ENCODE results near the gene LITAFD. TPM values are rescaled to one million over a fixed set of nuclear protein-coding genes. Genes with fewer than 3 reads are reported as not detected.

The LITAFD gene
- polyA plus RNA-seq, 1 experiment = not detected

DNA sequence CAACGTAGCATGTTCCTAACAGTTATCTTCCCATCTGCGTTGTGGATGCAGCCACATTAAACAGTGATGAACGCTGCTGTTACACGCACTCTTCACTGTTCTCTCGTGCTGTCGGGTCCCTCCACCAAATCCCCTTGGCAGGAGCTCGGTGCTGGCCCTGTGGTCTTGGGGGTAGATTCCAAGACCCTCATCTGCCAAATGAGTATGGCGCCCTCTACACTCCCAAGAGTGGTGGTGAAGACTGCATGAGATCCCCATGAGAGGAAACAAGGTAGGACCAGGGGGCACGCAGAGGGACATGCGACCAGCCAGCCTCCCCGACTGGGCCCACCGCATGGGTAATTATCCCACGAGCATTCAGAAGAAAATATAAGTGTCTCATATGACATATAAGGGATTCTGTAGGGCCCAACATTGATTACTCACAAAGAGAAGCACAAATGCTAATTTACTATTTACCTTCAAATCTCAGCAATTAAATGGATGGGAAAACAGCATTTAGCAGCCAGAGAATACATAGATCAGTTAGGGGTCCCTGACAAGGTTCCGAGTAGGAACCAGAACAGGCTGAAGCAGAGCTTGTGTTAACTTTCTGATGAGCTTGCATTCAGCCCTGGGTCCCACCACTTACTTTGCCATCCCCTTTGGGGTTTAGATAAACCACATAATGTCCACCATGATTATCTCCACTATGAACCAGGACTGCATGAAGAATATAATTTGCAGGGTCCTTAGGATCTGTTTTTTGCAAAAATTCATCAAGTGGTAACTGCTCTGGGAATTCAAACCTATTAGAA is 23.8 kb downstream of the LITAFD start:
- Histone ChIP-seq H3K27me3 (ENCODE audit: control insufficient read depth, insufficient read depth, low read length) (no peaks in the 10 kb centered on the region), H3K36me3 (ENCODE audit: control insufficient read depth, insufficient read depth, low read length) (peaks cover 35% of the 10 kb centered on the region), H3K4me3 (ENCODE audit: low read depth, low read length) (no peak overlapping the region)
- CTCF ChIA-PET = interaction anchor here (0.6 to 3.0 kb wide), 6 partner anchors 10 to 336 kb away, joined by 3 to 12 read pairs (median 3); no protein-coding TSS in a partner anchor
- no peak for DNase-seq (ENCODE audit: low read depth)
- POLR2A ChIA-PET = no interaction called here
- TF ChIP-seq CTCF (IDR thresholded peaks at IDR 0.05; ENCODE audit: insufficient read depth, low read depth, low read length) = peak; percentile 29

DNA sequence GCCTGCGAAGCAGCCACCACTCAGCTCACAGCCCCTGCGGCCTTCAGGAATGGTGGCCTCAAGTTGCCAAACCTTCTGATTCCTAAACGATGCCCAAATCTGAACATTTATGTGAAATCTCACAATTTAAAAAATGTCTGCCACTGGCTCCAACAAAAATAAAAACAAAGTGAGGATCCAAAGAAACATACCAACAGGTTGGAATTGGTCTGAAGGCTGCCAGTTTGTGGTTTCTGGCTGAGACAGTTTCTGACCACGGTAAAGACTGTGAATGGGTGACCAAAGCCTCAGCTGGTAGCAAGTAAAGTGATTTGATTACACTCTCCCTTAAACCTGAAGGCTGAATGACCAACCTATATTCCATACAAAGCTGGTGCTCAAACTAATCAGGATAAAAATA is 24.9 kb downstream of the LITAFD start:
- ChIA-PET CTCF (interaction anchor here (1.1 kb wide), 1 partner anchor 100 kb away, joined by 3 read pairs; no protein-coding TSS in a partner anchor), POLR2A (no interaction called here)
- DNase-seq (ENCODE audit: low read depth) = no peak
- TF ChIP-seq CTCF (IDR thresholded peaks at IDR 0.05; ENCODE audit: insufficient read depth, low read depth, low read length) = no peak
- peaks cover 34% of the 10 kb centered on the region for H3K36me3 ChIP-seq (ENCODE audit: control insufficient read depth, insufficient read depth, low read length)
- no peaks in the 10 kb centered on the region for H3K27me3 ChIP-seq (ENCODE audit: control insufficient read depth, insufficient read depth, low read length)
- H3K4me3 ChIP-seq (ENCODE audit: low read depth, low read length) = no peak overlapping the region

DNA sequence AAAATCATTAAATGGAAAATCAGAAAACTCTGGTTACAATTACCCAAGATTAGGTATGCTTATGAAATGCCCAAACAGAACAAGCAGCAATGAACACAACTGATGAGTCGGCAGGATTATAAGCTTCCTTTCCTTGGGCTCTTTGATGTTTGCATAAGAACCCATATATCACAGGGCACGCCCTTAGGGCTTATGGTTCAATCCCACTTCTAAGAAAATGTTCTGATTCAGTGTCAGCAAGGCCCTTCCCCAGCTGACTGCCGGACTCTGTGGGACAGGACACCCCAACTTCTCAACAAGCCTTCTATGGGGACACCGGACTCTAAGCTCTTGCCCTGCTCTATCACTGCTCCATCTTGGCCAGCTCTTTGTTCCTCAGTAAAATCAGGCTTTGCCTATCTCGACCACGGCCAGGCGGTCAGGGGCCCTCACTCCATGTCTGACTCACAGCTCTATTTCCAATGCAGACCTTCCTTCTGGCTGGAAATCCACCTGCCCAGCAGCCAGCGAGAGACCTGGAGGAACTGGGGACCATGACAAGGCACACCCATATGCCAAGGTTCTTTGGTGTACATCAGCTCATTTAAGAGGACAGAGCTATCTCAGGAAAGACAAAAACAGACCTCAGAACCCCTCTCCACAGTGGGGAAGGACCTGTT is 26.8 kb downstream of the LITAFD start:
- Histone ChIP-seq H3K27me3 (ENCODE audit: control insufficient read depth, insufficient read depth, low read length) (no peaks in the 10 kb centered on the region), H3K4me3 (ENCODE audit: low read depth, low read length) (no peak overlapping the region), H3K36me3 (ENCODE audit: control insufficient read depth, insufficient read depth, low read length) (peaks cover 29% of the 10 kb centered on the region)
- CTCF ChIA-PET = interaction anchor here (1.1 kb wide), 1 partner anchor 124 kb away, joined by 3 read pairs; no protein-coding TSS in a partner anchor
- no peak for TF ChIP-seq CTCF (IDR thresholded peaks at IDR 0.05; ENCODE audit: insufficient read depth, low read depth, low read length)
- DNase-seq (ENCODE audit: low read depth) = no peak
- POLR2A ChIA-PET = no interaction called here

DNA sequence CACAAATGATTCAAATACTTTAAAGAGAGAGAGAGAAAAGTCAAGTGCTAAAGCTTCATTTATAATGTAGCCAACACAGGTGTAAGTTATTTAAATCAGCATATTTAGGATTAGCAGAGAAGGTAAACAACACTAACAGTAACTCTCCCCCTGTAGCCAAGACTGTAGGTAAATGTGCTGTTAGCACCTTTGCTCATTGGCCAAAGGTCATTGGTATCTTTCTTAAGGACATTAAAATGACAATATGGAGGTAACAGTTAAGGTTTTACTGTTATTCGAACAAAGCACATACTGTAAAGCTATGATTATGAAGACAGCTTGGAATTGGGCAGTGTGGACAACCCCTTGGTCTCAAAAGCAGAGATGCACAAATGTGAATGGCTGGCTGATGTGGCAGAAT is 28.7 kb downstream of the LITAFD start:
- ChIA-PET POLR2A (no interaction called here), CTCF (interaction anchor here (1.3 kb wide), 1 partner anchor 30 kb away, joined by 8 read pairs; no protein-coding TSS in a partner anchor)
- Histone ChIP-seq H3K4me3 (ENCODE audit: low read depth, low read length) (no peak overlapping the region), H3K36me3 (ENCODE audit: control insufficient read depth, insufficient read depth, low read length) (peaks cover 26% of the 10 kb centered on the region), H3K27me3 (ENCODE audit: control insufficient read depth, insufficient read depth, low read length) (no peaks in the 10 kb centered on the region)
- TF ChIP-seq CTCF (IDR thresholded peaks at IDR 0.05; ENCODE audit: insufficient read depth, low read depth, low read length) = no peak
- DNase-seq (ENCODE audit: low read depth) = no peak

- Histone ChIP-seq H3K27me3 (ENCODE audit: control insufficient read depth, insufficient read depth, low read length) (no peaks in the 10 kb centered on the region), H3K36me3 (ENCODE audit: control insufficient read depth, insufficient read depth, low read length) (peaks cover 26% of the 10 kb centered on the region), H3K4me3 (ENCODE audit: low read depth, low read length) (no peak overlapping the region)
- no peak for TF ChIP-seq CTCF (IDR thresholded peaks at IDR 0.05; ENCODE audit: insufficient read depth, low read depth, low read length)
- DNase-seq (ENCODE audit: low read depth) = no peak
- ChIA-PET CTCF (interaction anchor here (2.0 kb wide), 1 partner anchor 95 kb away, joined by 6 read pairs; no protein-coding TSS in a partner anchor), POLR2A (no interaction called here)
These were observed 30.6 kb downstream of the LITAFD start for GRCh38 chr16:8912793-8913192.
